ENCODE data around the gene CCDC186. TPM values are rescaled to one million over a fixed set of nuclear protein-coding genes. Genes with fewer than 3 reads are reported as not detected.
A peak's percentile ranks its signal among the peaks of the same experiment; 100 is the strongest.

CCDC186 gene
- 10 to 100 TPM; 10.9 to 14.7 (median 12.6) TPM for total RNA-seq (2021; fragmentation: NEBNext Ultra II Directional; extraction: Animal tissue kit (Norgen Biotek cat#: 25700))
- long read RNA-seq, transcript CCDC186-201 (3 exons, 2,035 nt): major isoform, 5 of 16 reads
- long read RNA-seq, partial matches to known transcripts: 2 of 16 reads
- long read RNA-seq, other reads (novel, unspliced or antisense): 6 of 16 reads

DNA sequence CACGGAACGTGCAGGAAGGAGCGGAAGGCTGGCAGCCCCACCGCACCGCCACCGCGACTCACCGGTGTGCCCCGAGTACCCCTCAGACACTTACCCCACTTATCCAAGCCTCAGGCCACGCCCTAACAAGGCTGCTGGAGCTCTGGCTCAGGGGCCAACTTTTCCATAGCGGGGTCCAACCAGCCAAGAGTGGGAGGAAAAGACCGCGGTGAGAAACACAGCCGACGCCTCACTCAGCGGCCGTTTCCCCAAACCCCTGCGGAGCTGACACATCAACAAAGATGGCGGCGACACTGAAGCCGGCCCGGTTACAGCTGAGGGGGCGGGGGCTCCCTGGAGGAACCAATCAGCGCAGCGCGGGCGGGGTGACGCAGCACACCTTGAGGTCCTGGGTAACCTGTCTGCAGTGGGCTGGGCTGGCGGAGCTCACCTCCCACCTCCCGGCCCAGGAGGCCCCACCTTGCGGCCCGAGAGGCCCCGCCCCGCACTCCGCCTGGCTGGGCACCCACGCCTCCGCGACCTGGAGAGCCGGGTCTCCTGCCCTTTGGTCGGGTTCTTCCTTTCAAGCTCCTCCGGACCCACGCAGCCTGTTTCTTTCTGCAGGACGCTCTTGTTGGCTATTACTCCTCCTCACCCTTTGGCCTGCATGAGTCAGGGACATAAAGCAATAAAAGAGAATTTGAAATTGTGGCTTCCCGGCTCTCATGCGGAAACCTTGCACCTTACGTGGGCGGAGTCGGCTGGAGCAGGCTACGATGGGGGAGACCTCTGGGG, at the start of gene CCDC186:
CCDC186 (minus strand) TSS at position 283 of the 774 bp plus-strand sequence. CDS start 10,935 bp downstream, outside the sequence.
- TF ChIP-seq, protein P1, sequence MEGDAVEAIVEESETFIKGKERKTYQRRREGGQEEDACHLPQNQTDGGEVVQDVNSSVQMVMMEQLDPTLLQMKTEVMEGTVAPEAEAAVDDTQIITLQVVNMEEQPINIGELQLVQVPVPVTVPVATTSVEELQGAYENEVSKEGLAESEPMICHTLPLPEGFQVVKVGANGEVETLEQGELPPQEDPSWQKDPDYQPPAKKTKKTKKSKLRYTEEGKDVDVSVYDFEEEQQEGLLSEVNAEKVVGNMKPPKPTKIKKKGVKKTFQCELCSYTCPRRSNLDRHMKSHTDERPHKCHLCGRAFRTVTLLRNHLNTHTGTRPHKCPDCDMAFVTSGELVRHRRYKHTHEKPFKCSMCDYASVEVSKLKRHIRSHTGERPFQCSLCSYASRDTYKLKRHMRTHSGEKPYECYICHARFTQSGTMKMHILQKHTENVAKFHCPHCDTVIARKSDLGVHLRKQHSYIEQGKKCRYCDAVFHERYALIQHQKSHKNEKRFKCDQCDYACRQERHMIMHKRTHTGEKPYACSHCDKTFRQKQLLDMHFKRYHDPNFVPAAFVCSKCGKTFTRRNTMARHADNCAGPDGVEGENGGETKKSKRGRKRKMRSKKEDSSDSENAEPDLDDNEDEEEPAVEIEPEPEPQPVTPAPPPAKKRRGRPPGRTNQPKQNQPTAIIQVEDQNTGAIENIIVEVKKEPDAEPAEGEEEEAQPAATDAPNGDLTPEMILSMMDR (IDR thresholded peaks at IDR 0.05): no peak
- Mint-ChIP-seq H3K27me3 (ENCODE audit: insufficient read depth) (peaks cover 8% of the 10 kb centered on the region), H3K9me3 (no peaks in the 10 kb centered on the region), H3K4me1 (ENCODE audit: low read depth) (peaks cover 27% of the 10 kb centered on the region), H3K4me3 (peak within 1 kb of the TSS; percentile 100), H3K27ac (peak within 1 kb of the TSS; percentile 99), H3K36me3 (ENCODE audit: low read depth) (peaks cover 13% of the 10 kb centered on the region)
- DNase-seq: peak; percentile 82

DNA sequence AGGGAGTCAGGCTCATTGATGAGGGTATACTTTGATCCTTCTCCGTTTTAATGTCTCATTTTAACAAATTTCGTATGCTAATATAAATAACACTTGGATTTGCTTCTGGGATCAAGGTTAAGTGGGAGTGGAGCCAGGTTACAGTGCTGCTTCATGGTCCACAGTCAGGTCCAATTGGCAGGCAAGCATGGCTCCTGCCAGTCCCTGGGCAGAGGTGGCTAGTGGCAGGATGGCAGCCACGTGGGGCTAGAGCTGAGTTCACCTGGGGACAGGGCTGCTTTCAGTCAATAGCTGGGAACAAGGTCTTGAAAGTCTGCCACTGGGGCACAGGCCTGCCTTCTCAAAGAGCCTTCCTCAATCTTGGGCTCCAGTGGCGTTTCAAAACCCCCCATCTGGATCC, 49.1 kb upstream of the CCDC186 start:
- TF ChIP-seq, protein P1 (IDR thresholded peaks at IDR 0.05): no peak
- H3K36me3 Mint-ChIP-seq (ENCODE audit: low read depth): no peaks in the 10 kb centered on the region
- H3K4me3 Mint-ChIP-seq: no peak overlapping the region
- H3K27me3 Mint-ChIP-seq (ENCODE audit: insufficient read depth): peaks cover 23% of the 10 kb centered on the region
- H3K4me1 Mint-ChIP-seq (ENCODE audit: low read depth): no peaks in the 10 kb centered on the region
- no peak overlapping the region for H3K27ac Mint-ChIP-seq
- no peaks in the 10 kb centered on the region for H3K9me3 Mint-ChIP-seq
- no peak for DNase-seq

DNA sequence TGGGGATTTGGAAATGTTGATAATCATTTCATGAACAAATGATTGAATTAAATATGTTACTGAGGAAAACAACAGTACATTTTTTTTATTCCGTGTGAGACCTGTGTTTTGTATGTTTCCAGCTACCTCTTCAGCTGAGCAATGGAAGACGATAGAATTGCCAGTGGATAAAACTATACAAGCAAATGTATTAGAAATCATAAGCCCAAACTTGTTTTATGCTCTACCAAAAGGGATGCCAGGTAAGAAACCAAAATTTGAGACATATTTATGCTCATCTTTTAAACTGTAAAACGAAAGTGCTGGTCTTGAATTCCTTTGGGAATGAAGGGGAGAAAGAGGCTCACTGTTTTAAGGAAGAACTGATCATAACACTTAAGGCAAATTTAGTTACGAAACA, 47.2 kb upstream of the CCDC186 start:
- no peaks in the 10 kb centered on the region for H3K36me3 Mint-ChIP-seq (ENCODE audit: low read depth)
- no peak overlapping the region for H3K27ac Mint-ChIP-seq
- H3K4me1 Mint-ChIP-seq (ENCODE audit: low read depth): no peaks in the 10 kb centered on the region
- peaks cover 20% of the 10 kb centered on the region for H3K27me3 Mint-ChIP-seq (ENCODE audit: insufficient read depth)
- no peak overlapping the region for H3K4me3 Mint-ChIP-seq
- no peak for DNase-seq
- TF ChIP-seq, protein P1 (IDR thresholded peaks at IDR 0.05): no peak
- H3K9me3 Mint-ChIP-seq: no peaks in the 10 kb centered on the region

DNA sequence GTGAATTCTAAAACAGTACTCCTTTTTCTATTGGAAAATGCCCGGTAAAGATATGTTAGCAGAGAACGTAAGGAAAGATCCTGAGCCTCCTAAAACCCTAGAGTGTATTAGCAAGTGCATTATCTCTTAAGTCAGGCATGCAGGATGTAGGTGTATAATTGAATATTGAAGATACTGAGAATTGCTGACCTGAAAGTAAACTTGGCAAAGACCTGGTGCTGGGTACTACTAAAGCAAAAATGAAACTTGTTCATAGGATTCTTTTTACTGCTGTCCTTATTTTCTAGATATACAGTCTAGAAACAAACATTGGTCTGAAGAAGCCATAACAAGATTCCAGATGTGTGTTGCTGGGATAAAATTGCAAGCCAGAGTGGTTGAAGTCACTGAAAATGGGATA, 46.3 kb upstream of the CCDC186 start:
- Mint-ChIP-seq H3K27ac (no peak overlapping the region), H3K27me3 (ENCODE audit: insufficient read depth) (peaks cover 18% of the 10 kb centered on the region), H3K4me1 (ENCODE audit: low read depth) (no peaks in the 10 kb centered on the region)

DNA sequence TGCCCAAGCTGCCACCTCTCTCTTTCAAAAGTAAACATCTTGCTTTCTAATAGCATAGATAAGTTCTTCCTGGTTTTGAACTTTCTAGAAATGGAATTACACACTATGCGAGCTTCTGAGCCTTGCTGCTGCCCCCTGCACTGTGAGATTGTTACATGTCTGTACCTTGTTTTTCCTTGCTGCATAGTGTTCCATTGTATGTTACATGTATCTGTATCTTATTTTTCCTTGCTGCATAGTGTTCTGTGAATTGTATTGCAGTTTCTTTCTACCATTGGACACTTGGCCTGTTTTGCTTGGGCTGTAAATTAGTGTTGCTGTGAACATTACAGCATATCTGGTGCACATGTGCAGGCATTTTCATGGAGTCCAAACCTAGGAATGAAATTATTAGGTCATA, 41.0 kb upstream of the CCDC186 start:
- no peaks in the 10 kb centered on the region for H3K4me1 Mint-ChIP-seq (ENCODE audit: low read depth)
- no peaks in the 10 kb centered on the region for H3K36me3 Mint-ChIP-seq (ENCODE audit: low read depth)
- TF ChIP-seq, protein P1 (IDR thresholded peaks at IDR 0.05): no peak
- H3K27ac Mint-ChIP-seq: no peak overlapping the region
- DNase-seq: no peak
- no peaks in the 10 kb centered on the region for H3K9me3 Mint-ChIP-seq
- no peak overlapping the region for H3K4me3 Mint-ChIP-seq
- H3K27me3 Mint-ChIP-seq (ENCODE audit: insufficient read depth): peaks cover 14% of the 10 kb centered on the region; the same call in 1 of the 2 replicates

More for the DNA sequence above, 46.3 kb upstream of the CCDC186 start:
- TF ChIP-seq, protein P1 (IDR thresholded peaks at IDR 0.05): no peak
- no peak for DNase-seq
- Mint-ChIP-seq H3K4me3 (no peak overlapping the region), H3K9me3 (no peaks in the 10 kb centered on the region), H3K36me3 (ENCODE audit: low read depth) (no peaks in the 10 kb centered on the region)

All from HFFc6 (cell line).